Measurements from ENCODE around the gene BRAF. TPM values are rescaled to one million over a fixed set of nuclear protein-coding genes. Genes with fewer than 3 reads are reported as not detected.
"Not testable (repeated sequence)": the region's sequence is repeated elsewhere in the genome, so short reads cannot be mapped to it uniquely, and the experiment has no call there.

BRAF gene
- total and polyA plus RNA-seq, 2 of the 8 experiments (the other 6 are each of a cell fraction or from before 2014, with no cell fraction given): 11.4 to 32.6 TPM

GRCh38 chr7:140956997-140957396 lies 32.3 kb upstream of the BRAF start:
- H3K9ac ChIP-seq (replicated peaks in 1 of 4; ENCODE audit: extremely low read depth in 1 of 4, low read depth in 3 of 4, low read length in 3 of 4); H2BK12ac ChIP-seq (ENCODE audit: low read depth, low read length); H3K56ac ChIP-seq (replicated peaks; ENCODE audit: insufficient read length, low read depth, low read length); H4K20me1 ChIP-seq (replicated peaks in 1 of 2; ENCODE audit: control insufficient read depth in 1 of 2, insufficient read depth in 2 of 2, low read length in 2 of 2); H3K27me3 ChIP-seq (replicated peaks in 1 of 4; ENCODE audit: control insufficient read depth in 3 of 4, extremely low read depth in 1 of 4, insufficient read depth in 3 of 4, low read length in 3 of 4); H3K23ac ChIP-seq (ENCODE audit: insufficient read length); H3K79me2 ChIP-seq (ENCODE audit: control insufficient read depth in 1 of 2, insufficient read depth in 2 of 2, low read length in 2 of 2); H4K8ac ChIP-seq (ENCODE audit: extremely low read depth, insufficient read depth, low read length); H2BK5ac ChIP-seq (ENCODE audit: low read depth, low read length); H3K79me1 ChIP-seq (ENCODE audit: low read depth, low read length); H2BK15ac ChIP-seq (ENCODE audit: low read length); H3K23me2 ChIP-seq (ENCODE audit: low read depth, low read length); H2AFZ ChIP-seq (ENCODE audit: low read length); DNase-seq (ENCODE audit: low read depth in 1 of 2, low spot score in 2 of 2); H3K4me3 ChIP-seq (ENCODE audit: extremely low read depth in 1 of 4, insufficient read depth in 2 of 4, low read depth in 3 of 4, low read length in 4 of 4); H4K5ac ChIP-seq (ENCODE audit: insufficient read length, low read depth, low read length); FAIRE-seq; H3K27ac ChIP-seq (ENCODE audit: low read depth, low read length); H2BK120ac ChIP-seq (replicated peaks; ENCODE audit: low read depth, low read length); H3K18ac ChIP-seq (ENCODE audit: extremely low read depth, low read length); H4K91ac ChIP-seq (replicated peaks; ENCODE audit: insufficient read length, low read length); H3K4ac ChIP-seq (replicated peaks; ENCODE audit: insufficient read length, low read depth, low read length); H3K4me2 ChIP-seq (ENCODE audit: insufficient read depth in 1 of 2, low read depth in 2 of 2, low read length in 2 of 2); H3K4me1 ChIP-seq (replicated peaks in 1 of 4; ENCODE audit: control insufficient read depth in 3 of 4, insufficient read depth in 4 of 4, low read length in 3 of 4); H2AK5ac ChIP-seq (ENCODE audit: low read depth, low read length); H2BK20ac ChIP-seq (ENCODE audit: low read length); H3K14ac ChIP-seq (ENCODE audit: insufficient read length); H3K36me3 ChIP-seq (ENCODE audit: control insufficient read depth in 2 of 4, insufficient read depth in 4 of 4, low read length in 3 of 4): not testable (repeated sequence)
- peaks cover 5 to 11% of the 10 kb centered on the region in 2 experiments for H3K9me3 ChIP-seq (ENCODE audit: insufficient read depth in 2 of 2, low read depth in 1 of 2, low read length in 1 of 2)
- 93% methylated on average over 5 of the region's 25 CpGs; no CpG with 5 or more reads in 1 of the 2 experiments for WGBS, 2 experiments (ENCODE audit: extremely low coverage in 1 of 2, insufficient coverage in 1 of 2, insufficient read length in 1 of 2, insufficient replicate concordance in 2 of 2, low coverage in 1 of 2, low lambda C conversion rate in 2 of 2, missing lambda C conversion rate in 1 of 2)
- ChIA-PET POLR2A (ENCODE audit: partially characterized antibody) (interaction anchor here (1.1 kb wide), 1 partner anchor 19 kb away, joined by 3 read pairs; no protein-coding TSS in a partner anchor), CTCF (ENCODE audit: partially characterized antibody) (interaction anchor here (0.8 to 1.1 kb wide), 4 partner anchors 127 to 282 kb away, joined by 3 to 4 read pairs (median 4); no protein-coding TSS in a partner anchor)
